HG03039 (cell line): ENCODE data around the gene PAGE1.
"Not testable (repeated sequence)": the region's sequence is repeated elsewhere in the genome, so short reads cannot be mapped to it uniquely, and the experiment has no call there.

Experiments used
- ATAC-seq: cut with Tn5 transposase; IDR thresholded peaks from one replicate; pipeline ENCODE4 v1.9.1; 2021; ENCODE audit warnings: mild to moderate bottlenecking, moderate library complexity; ENCODE audit not compliant: unreplicated experiment

PAGE1 gene

GRCh38 chrX:49695276-49696180 is at the start of gene PAGE1:
TSS of gene PAGE1 (minus strand) at chrX:49695984. CDS start at chrX:49694770, 1,214 bp downstream.
- no peak for ATAC-seq

- ATAC-seq: not testable (repeated sequence)
Observed at GRCh38 chrX:49741501-49741900, 45.7 kb upstream of the PAGE1 start.

- ATAC-seq: no peak
Observed at GRCh38 chrX:49727847-49728246, 32.1 kb upstream of the PAGE1 start.

- no peak for ATAC-seq
Observed at GRCh38 chrX:49726966-49727365, 31.2 kb upstream of the PAGE1 start.

- no peak for ATAC-seq
Observed at GRCh38 chrX:49725923-49726904, 30.4 kb upstream of the PAGE1 start.

- no peak for ATAC-seq
Observed at GRCh38 chrX:49725401-49725800, 29.6 kb upstream of the PAGE1 start.

GRCh38 chrX:49720106-49720505 is 24.3 kb upstream of the PAGE1 start:
- not testable (repeated sequence) for ATAC-seq

GRCh38 chrX:49712577-49712976 is 16.8 kb upstream of the PAGE1 start:
- ATAC-seq: no peak

GRCh38 chrX:49710744-49711319 is 15.0 kb upstream of the PAGE1 start:
- no peak for ATAC-seq

- ATAC-seq: no peak
Observed at GRCh38 chrX:49704691-49705404, 9.1 kb upstream of the PAGE1 start.

GRCh38 chrX:49701933-49702332 is 6.1 kb upstream of the PAGE1 start:
- no peak for ATAC-seq

- ATAC-seq: no peak
Observed at GRCh38 chrX:49701323-49701722, 5.5 kb upstream of the PAGE1 start.

GRCh38 chrX:49675075-49675719 is 20.6 kb downstream of the PAGE1 start:
- no peak for ATAC-seq

- no peak for ATAC-seq
Observed at GRCh38 chrX:49673394-49673793, 22.4 kb downstream of the PAGE1 start.

- ATAC-seq: no peak
Observed at GRCh38 chrX:49664824-49665223, 31.0 kb downstream of the PAGE1 start.

GRCh38 chrX:49661881-49662280 is 33.9 kb downstream of the PAGE1 start:
- no peak for ATAC-seq

- ATAC-seq: no peak
Observed at GRCh38 chrX:49659771-49660170, 36.0 kb downstream of the PAGE1 start.

GRCh38 chrX:49656533-49656932 is 39.3 kb downstream of the PAGE1 start:
- no peak for ATAC-seq

GRCh38 chrX:49644991-49645637 is 50.7 kb downstream of the PAGE1 start:
- no peak for ATAC-seq
